Naive B cell (primary cell): ENCODE measurements around the gene MARCHF10. TPM values are rescaled to one million over a fixed set of nuclear protein-coding genes. Genes with fewer than 3 reads are reported as not detected.
A peak's percentile ranks its signal among the peaks of the same experiment; 100 is the strongest.

ENCODE experiments used
- ATAC-seq, 2 donors: fragments of 150-1000 bp; cut with Tn5 transposase; 2 replicates each; pipeline ENCODE4 v1.10.0; 2021; ENCODE audit warnings: low read depth in 2 of 2, mild to moderate bottlenecking in 2 of 2, moderate library complexity in 2 of 2
- DNase-seq: peaks from one replicate; pipeline ENCODE4 v3.0.0; 2022
- H3K27ac Mint-ChIP-seq, 6 donors: one replicate each; pipeline ENCODE4 v1.8.0; 2020 to 2022; ENCODE audit warnings: mild to moderate bottlenecking in 6 of 6, mixed read lengths in 6 of 6, moderate library complexity in 5 of 6, inconsistent platforms in 2 of 6
- H3K27me3 Mint-ChIP-seq, 3 donors: one replicate each; pipeline ENCODE4 v1.8.0; 2021 to 2022; ENCODE audit warnings: mixed read lengths in 3 of 3, mild to moderate bottlenecking in 1 of 3
- H3K36me3 Mint-ChIP-seq, 2 donors: one replicate each; pipeline ENCODE4 v1.8.0; 2020 to 2022; ENCODE audit warnings: mixed read lengths in 2 of 2, inconsistent platforms in 1 of 2, mild to moderate bottlenecking in 1 of 2
- H3K4me1 Mint-ChIP-seq, 3 donors: one replicate each; pipeline ENCODE4 v1.8.0; 2020 to 2022; ENCODE audit warnings: mixed read lengths in 3 of 3, inconsistent platforms in 1 of 3, mild to moderate bottlenecking in 1 of 3, moderate library complexity in 1 of 3
- H3K4me3 Mint-ChIP-seq, 8 donors: one replicate each; pipeline ENCODE4 v1.8.0; 2020 to 2022; ENCODE audit warnings: mild to moderate bottlenecking in 8 of 8, mixed read lengths in 8 of 8, moderate library complexity in 8 of 8, inconsistent platforms in 2 of 8
- H3K9me3 Mint-ChIP-seq, 7 donors: one replicate each; pipeline ENCODE4 v1.8.0; 2020 to 2022; ENCODE audit warnings: mixed read lengths in 7 of 7, mild to moderate bottlenecking in 5 of 7, inconsistent platforms in 2 of 7, moderate library complexity in 1 of 7
- polyA plus RNA-seq, 6 donors: library from polyadenylated mRNA; unstranded; fragments of 300-500 nt; fragmentation: Illumina TruSeq; gene quantifications; one replicate each; pipeline ENCODE4 v1.2.3, GENCODE V29; 2021; ENCODE audit warnings: low read depth in 6 of 6

MARCHF10 gene
- polyA plus RNA-seq, 6 donors from 2014 or later, result 0.21 to 0.27 TPM; not detected in 4

DNA sequence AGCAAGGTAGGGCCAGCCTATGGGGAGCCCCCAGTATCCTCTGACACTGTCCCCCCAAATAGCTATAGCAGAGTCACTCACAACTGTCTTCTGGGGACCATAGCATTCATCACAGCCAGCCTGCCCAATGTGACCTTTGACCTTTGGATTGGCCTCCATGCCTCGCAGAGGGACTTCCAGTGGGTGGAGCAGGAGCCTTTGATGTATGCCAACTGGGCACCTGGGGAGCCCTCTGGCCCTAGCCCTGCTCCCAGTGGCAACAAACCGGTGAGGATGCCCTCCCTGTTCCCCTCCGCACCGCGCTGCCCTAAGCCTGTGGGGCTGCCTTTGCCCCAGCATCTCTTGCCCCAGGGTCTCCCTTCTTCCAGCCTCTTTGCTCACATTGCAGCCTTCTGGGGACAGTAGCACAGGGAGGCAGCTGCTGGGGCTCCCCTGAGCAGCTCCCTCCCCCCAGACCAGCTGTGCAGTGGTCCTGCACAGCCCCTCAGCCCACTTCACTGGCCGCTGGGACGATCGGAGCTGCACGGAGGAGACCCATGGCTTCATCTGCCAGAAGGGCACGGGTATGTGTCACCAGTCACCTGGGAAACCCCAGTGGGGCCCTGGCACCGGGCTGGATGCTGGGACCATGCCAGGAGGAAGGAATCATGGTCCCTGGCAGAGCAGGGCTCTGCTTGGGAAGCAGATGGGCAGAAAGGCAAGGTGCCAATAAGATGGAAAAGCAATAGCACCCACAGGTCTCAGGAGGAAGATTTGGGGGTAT lies 119.5 kb downstream of the MARCHF10 start:
- no peaks in the 10 kb centered on the region for H3K27me3 Mint-ChIP-seq
- H3K4me3 Mint-ChIP-seq, result no peak overlapping the region
- DNase-seq (no peak), ATAC-seq (no peak)
- H3K4me1 Mint-ChIP-seq, result no peaks in the 10 kb centered on the region
- H3K36me3 Mint-ChIP-seq, result no peaks in the 10 kb centered on the region
- H3K27ac Mint-ChIP-seq, result no peak overlapping the region
- no peaks in the 10 kb centered on the region for H3K9me3 Mint-ChIP-seq

DNA sequence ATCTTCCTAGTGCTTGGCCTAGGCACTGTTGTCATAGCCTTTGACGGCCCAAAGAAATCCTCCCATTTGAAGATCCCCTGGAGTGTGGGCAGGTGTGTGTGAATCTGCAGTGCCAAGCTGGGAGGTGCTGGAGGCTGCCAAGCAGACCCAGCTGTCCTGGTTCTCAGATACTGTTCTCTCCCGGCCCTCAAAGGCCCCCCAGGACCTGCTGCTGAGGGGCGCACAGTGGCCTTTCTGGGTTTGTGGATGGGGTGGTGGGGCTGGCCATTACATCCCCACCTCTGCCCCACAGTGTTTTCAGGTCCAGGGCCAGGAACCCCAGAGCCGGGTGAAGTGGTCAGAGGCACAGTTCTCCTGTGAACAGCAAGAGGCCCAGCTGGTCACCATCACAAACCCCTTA lies 120.1 kb downstream of the MARCHF10 start:
- Mint-ChIP-seq H3K4me3 (no peak overlapping the region), H3K27ac (no peak overlapping the region), H3K36me3 (no peaks in the 10 kb centered on the region), H3K27me3 (no peaks in the 10 kb centered on the region), H3K9me3 (no peaks in the 10 kb centered on the region), H3K4me1 (no peaks in the 10 kb centered on the region)
- ATAC-seq, result no peak
- no peak for DNase-seq

DNA sequence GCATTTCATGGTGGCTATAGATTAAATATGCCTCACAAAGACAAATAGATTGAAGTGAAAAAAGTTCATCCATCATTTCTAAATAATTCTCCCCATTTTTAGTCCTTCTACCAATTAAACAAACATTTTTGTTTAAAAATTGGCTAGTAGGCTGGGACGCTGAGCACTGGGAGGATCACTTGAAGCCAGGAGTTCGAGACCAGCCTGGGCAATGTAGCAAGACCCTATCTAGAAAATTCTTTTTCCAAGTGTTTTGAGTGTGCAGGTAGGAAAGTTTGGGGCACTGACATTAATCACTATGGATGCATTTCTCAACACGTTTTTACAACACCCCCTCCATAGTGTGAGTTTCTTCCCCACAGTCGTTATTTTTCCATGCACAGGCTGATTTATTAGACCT lies 123.9 kb downstream of the MARCHF10 start:
- Mint-ChIP-seq H3K4me1 (no peaks in the 10 kb centered on the region), H3K9me3 (no peaks in the 10 kb centered on the region), H3K4me3 (no peak overlapping the region), H3K27ac (no peak overlapping the region), H3K36me3 (no peaks in the 10 kb centered on the region), H3K27me3 (no peaks in the 10 kb centered on the region)
- ATAC-seq (no peak), DNase-seq (no peak)

DNA sequence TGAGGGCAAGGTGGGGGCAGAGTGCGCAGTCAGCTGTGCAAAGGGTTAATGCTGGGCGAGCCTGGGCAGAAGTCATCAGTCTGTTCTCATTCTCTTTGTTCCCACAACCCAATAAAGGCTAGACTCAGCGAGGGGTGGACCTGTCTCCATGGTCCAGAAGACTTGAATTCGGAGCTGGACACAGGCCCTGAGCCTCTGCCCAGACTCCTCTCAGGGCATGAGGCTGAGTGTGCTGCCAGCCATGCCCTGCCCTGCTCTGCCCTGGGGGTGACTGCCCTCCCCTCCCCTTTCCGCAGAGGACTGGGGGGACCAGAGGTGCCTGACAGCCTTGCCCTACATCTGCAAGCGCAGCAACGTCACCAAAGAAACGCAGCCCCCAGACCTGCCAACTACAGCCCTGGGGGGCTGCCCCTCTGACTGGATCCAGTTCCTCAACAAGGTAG lies 126.2 kb downstream of the MARCHF10 start:
- no peak for ATAC-seq
- Mint-ChIP-seq H3K4me3 (no peak overlapping the region), H3K27me3 (no peaks in the 10 kb centered on the region)

DNA sequence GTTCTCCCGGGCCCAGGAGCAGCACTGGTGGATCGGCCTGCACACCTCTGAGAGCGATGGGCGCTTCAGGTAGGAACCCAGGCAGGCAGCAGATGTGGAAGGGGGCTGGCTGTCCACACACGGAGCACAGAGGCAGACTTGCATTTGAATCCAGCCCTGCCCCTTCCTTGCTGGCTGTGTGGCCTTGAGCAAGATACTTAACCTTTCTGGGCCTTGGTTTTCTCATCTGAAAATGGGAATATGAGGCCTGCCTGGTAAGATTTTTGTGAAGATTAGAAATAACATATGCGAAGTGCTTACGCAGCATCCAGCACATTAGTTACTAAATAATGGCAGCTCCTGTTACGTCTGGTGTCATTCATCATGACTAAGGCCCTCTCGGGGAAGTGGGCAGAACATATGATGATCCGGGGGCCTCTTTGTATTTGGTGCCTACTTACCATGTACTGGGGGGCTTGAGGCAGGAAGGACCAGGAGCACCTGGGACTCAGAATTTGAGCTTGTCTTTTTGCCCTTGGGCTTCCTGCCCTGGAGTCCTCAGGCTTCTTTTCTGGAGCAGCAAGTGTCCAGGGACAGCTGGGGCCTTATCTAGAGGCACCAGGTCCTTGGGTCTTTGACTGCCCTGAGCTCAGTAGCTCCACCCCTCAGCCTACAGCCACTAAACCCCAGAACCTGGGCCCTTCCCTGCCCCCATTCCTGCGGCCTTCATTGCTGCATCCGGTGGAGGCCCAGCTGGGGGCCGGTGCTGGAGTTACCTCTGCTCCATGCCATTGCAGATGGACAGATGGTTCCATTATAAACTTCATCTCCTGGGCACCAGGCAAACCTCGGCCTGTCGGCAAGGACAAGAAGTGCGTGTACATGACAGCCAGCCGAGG lies 126.8 kb downstream of the MARCHF10 start:
- Mint-ChIP-seq H3K36me3 (no peaks in the 10 kb centered on the region), H3K27me3 (no peaks in the 10 kb centered on the region), H3K9me3 (no peaks in the 10 kb centered on the region), H3K4me1 (no peaks in the 10 kb centered on the region), H3K27ac (no peak overlapping the region), H3K4me3 (no peak overlapping the region)
- DNase-seq (no peak), ATAC-seq (no peak)

More for the DNA sequence above, 126.2 kb downstream of the MARCHF10 start:
- H3K27ac Mint-ChIP-seq, result no peak overlapping the region
- DNase-seq, result no peak
- H3K36me3 Mint-ChIP-seq, result no peaks in the 10 kb centered on the region
- H3K4me1 Mint-ChIP-seq, result no peaks in the 10 kb centered on the region
- no peaks in the 10 kb centered on the region for H3K9me3 Mint-ChIP-seq

DNA sequence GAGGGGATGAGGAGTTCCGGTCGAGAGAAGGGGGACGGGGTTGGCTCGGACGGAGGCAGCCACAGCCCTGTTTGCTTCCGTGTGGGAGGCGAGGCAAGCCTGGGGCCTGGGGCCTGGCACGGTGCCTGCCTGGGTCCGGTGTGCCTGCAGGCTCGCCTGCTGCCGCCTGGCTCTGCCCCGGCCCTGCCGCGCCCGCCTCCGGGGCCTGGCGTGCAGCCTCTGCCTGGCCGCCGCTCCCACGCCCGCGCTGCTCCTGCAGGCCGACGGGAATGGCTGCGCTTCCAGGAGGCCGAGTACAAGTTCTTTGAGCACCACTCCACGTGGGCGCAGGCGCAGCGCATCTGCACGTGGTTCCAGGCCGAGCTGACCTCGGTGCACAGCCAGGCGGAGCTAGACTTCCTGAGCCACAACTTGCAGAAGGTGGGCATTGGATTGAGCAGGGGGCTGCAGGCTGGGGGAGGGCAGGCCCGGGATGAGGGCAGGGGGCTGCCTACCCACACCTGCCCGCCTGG lies 127.5 kb downstream of the MARCHF10 start:
- H3K27ac Mint-ChIP-seq, result no peak overlapping the region
- H3K4me3 Mint-ChIP-seq, result no peak overlapping the region
- DNase-seq (no peak), ATAC-seq (no peak)
- no peaks in the 10 kb centered on the region for H3K27me3 Mint-ChIP-seq
- no peaks in the 10 kb centered on the region for H3K9me3 Mint-ChIP-seq
- H3K4me1 Mint-ChIP-seq, result no peaks in the 10 kb centered on the region
- H3K36me3 Mint-ChIP-seq, result no peaks in the 10 kb centered on the region

DNA sequence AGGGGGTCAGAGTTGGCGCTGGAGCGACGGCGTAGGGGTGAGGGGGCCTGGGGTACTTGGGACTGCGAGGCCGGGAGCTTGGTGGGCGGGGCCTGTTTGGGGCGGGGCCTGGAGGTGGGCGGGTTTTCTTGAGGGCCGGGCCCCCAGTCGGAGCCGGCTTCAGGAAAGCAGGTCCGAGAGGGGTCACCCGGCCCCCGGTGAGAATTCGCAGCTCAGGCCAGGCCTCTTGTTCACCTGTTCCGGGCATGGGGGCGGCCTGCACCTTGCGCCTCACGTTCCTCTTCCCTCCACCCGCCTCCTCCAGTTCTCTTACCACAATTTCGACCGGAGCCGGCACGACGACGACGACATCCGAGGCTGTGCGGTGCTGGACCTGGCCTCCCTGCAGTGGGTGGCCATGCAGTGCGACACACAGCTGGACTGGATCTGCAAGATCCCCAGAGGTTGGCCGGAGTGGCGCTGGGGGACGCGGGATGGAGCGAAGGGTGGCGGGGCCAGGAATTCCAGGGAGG lies 128.2 kb downstream of the MARCHF10 start:
- Mint-ChIP-seq H3K27ac (peak overlapping the region in 1 of 6 donors; percentile 51), H3K4me3 (no peak overlapping the region), H3K9me3 (no peaks in the 10 kb centered on the region), H3K4me1 (no peaks in the 10 kb centered on the region), H3K27me3 (no peaks in the 10 kb centered on the region), H3K36me3 (no peaks in the 10 kb centered on the region)
- ATAC-seq, result no peak
- DNase-seq, result no peak

DNA sequence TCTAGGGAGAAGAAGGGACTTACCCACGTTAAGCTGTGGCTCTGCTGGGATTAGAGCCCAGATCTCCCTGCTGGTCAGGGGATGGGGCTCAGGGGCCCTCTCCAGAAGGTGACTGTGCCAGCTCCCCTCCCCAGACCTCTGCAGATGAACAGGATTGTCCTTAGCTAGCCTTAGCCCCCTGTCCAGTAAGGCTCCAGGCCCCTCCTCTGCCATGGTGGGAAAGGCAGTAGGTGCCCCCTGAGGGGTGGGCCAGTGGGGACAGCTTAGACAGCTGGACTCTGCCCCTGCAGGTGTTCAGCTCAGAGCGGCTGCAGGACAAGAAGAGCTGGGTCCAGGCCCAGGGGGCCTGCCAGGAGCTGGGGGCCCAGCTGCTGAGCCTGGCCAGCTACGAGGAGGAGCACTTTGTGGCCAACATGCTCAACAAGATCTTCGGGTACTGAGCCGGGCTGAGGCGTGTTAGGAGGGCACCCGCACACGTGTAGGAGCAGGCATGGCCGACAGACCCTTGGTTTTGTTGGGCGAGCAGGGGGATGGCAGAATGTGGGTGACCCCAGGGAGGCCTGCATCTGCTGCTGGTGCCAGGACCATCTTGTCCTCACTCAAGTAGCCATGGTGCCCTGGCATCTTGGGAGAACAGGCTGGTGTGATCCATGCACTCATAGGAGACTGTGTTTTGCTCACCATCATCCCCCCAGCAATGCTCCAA lies 129.7 kb downstream of the MARCHF10 start:
- DNase-seq, result no peak
- Mint-ChIP-seq H3K27me3 (no peaks in the 10 kb centered on the region), H3K4me1 (no peaks in the 10 kb centered on the region)

DNA sequence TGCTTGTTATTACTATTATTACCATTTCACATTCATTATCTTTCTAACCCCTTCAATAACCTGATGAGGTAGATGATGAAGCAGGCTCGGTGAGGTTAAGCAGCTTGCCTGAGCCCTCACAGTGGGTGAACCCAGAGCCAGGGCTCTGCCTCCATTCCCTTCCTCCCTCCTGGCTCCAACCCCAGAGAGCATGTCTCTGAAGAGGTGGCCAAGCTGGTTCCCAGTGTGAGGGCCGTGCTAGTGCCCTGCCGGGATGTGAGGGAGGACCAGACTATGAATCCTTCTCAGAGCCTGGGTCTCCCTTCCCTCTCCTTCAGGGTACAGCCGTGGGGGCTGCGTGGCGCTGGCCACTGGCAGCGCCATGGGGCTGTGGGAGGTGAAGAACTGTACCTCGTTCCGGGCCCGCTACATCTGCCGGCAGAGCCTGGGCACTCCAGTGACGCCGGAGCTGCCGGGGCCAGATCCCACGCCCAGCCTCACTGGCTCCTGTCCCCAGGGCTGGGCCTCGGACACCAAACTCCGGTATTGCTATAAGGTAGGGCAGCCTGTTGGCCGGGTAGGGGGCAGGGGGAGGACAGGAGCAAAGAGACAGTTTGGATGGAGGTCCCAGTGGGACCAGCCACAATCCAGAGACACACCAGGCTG lies 131.0 kb downstream of the MARCHF10 start:
- H3K36me3 Mint-ChIP-seq, result no peaks in the 10 kb centered on the region
- H3K4me1 Mint-ChIP-seq, result no peaks in the 10 kb centered on the region
- H3K27me3 Mint-ChIP-seq, result peaks cover 0 to 4% (median 0%) of the 10 kb centered on the region in 3 donors
- ATAC-seq (no peak), DNase-seq (no peak)
- no peaks in the 10 kb centered on the region for H3K9me3 Mint-ChIP-seq
- no peak overlapping the region for H3K4me3 Mint-ChIP-seq
- H3K27ac Mint-ChIP-seq, result no peak overlapping the region

More for the DNA sequence above, 129.7 kb downstream of the MARCHF10 start:
- Mint-ChIP-seq H3K4me3 (no peak overlapping the region), H3K9me3 (no peaks in the 10 kb centered on the region), H3K36me3 (no peaks in the 10 kb centered on the region), H3K27ac (no peak overlapping the region)
- no peak for ATAC-seq

DNA sequence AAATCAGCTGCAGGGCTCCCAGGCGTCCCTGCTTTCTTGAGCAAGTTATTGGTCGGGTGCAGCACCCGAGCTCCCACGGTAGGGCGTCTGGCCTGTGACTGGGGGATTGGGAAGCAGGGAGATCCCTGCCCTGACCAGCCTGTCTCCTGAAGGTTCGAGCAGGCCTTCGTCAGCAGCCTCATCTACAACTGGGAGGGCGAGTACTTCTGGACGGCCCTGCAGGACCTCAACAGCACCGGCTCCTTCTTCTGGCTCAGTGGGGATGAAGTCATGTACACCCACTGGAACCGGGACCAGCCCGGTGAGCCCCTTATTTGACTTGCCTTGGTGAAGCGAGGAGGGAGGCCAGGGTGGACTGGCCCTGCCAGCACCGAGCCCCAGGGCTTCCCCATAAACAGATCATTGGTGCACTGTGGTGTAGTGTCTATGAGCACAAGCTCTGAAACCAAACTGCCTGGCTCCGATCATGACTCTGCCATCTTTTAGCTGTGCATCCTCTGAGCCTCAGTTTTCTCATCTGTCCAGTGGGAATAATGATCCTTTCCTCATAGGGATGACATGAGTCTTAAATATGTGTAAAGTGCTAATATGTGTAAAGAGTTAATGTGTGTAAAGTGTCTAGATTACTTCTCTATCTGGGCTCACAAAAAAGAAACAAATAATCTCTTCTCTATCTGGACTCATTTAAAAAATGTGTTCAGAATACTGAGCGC lies 131.7 kb downstream of the MARCHF10 start:
- H3K9me3 Mint-ChIP-seq, result no peaks in the 10 kb centered on the region
- DNase-seq, result no peak
- ATAC-seq, result no peak
- H3K27ac Mint-ChIP-seq, result no peak overlapping the region
- H3K4me3 Mint-ChIP-seq, result no peak overlapping the region
- no peaks in the 10 kb centered on the region for H3K36me3 Mint-ChIP-seq
- no peaks in the 10 kb centered on the region for H3K4me1 Mint-ChIP-seq
- H3K27me3 Mint-ChIP-seq, result peaks cover 0 to 4% (median 0%) of the 10 kb centered on the region in 3 donors

DNA sequence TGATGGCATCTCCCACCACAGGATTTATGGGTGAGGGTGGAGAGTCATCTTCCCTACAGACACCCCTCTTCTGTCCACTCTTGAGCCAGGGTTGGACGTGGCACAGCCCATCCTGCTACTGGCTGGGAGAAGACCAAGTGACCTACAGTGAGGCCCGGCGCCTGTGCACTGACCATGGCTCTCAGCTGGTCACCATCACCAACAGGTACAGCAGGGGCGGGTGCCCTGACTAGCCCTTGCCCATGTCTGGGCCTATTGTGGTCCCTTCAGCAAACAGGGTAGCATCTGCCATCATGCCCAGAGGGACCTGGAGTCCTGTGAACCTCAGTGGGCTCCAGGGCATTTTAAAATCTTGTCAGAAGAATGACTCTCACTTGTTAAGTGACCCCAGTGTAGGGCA lies 132.4 kb downstream of the MARCHF10 start:
- Mint-ChIP-seq H3K4me1 (no peaks in the 10 kb centered on the region), H3K36me3 (no peaks in the 10 kb centered on the region), H3K4me3 (no peak overlapping the region), H3K9me3 (no peaks in the 10 kb centered on the region), H3K27me3 (peaks cover 0 to 4% (median 0%) of the 10 kb centered on the region in 3 donors), H3K27ac (peak overlapping the region in 1 of 6 donors; percentile 83)
- no peak for ATAC-seq
- DNase-seq, result no peak

DNA sequence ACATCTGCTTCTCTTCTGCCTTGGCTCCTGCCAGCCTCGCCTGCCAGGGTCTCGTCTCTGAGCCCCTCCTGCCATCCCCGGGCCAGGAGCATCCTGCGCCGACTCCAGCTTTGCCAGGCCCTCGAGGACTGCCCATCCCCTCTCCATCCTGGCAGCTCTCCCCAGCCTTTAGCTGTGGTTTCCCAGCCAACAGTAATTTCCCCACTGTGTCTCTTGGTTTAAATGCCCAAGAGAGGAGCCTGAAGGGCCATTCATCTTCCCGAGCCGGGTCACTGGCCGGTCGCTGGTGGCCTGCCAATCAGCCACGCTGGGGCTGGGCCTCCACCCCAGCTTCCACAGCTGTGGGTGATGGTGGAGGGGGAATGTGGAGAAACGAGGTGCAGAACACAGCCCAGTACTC lies 132.9 kb downstream of the MARCHF10 start:
- H3K4me1 Mint-ChIP-seq, result no peaks in the 10 kb centered on the region
- no peak overlapping the region for H3K27ac Mint-ChIP-seq
- ATAC-seq, result no peak
- no peaks in the 10 kb centered on the region for H3K9me3 Mint-ChIP-seq
- DNase-seq, result no peak
- H3K36me3 Mint-ChIP-seq, result no peaks in the 10 kb centered on the region
- peaks cover 0 to 4% (median 0%) of the 10 kb centered on the region in 3 donors for H3K27me3 Mint-ChIP-seq
- no peak overlapping the region for H3K4me3 Mint-ChIP-seq
